ENCODE measurements around the gene P3H1.

GRCh38 chr1:42769811-42770210 lies 3.0 kb upstream of the P3H1 start:
- TF ChIP-seq POLR2A (IDR thresholded peaks at IDR 0.05; ENCODE audit: extremely low read depth, insufficient read length) (no peak), CTCF (IDR thresholded peaks at IDR 0.05; ENCODE audit: low read depth, low read length) (no peak), MYC (IDR thresholded peaks at IDR 0.05; ENCODE audit: low read depth, low read length) (no peak), MAX (IDR thresholded peaks at IDR 0.05; ENCODE audit: low read depth, low read length) (no peak)

All from NB4 (cell line).